WTC11 (cell line): Measurements from ENCODE around the gene LRRC8C. TPM values are rescaled to one million over a fixed set of nuclear protein-coding genes. Genes with fewer than 3 reads are reported as not detected.

Experiments
- ATAC-seq: fragments of 200-7000 bp; cut with Tn5 transposase; 2 replicates; pipeline ENCODE4 v1.10.0; 2021; ENCODE audit warnings: mild to moderate bottlenecking, moderate library complexity
- CTCF ChIA-PET: fragments of 300-600 bp; sonication (Branson Sonifier 250); formaldehyde crosslinking; loops from one replicate; lab custom pipeline; 2021; ENCODE audit warnings: antibody characterized with exemption; lab: Charles Lee
- POLR2A ChIA-PET: fragments of 350-600 bp; sonication (Branson Sonifier 250); formaldehyde crosslinking; loops from one replicate; lab custom pipeline; 2021; ENCODE audit warnings: antibody characterized with exemption; lab: Charles Lee
- DNase-seq: peaks from one replicate; pipeline ENCODE4 v3.0.0; 2021; ENCODE audit warnings: low spot score
- H3K27ac Mint-ChIP-seq: 2 replicates; pipeline ENCODE4 v1.8.0; 2021; ENCODE audit warnings: mixed read lengths
- H3K27me3 Mint-ChIP-seq: 2 replicates; pipeline ENCODE4 v1.8.0; 2021; ENCODE audit warnings: low read depth, mild to moderate bottlenecking, moderate library complexity, mixed read lengths
- H3K36me3 Mint-ChIP-seq: 2 replicates; pipeline ENCODE4 v1.8.0; 2021; ENCODE audit warnings: mixed read lengths
- H3K4me1 Mint-ChIP-seq: 2 replicates; pipeline ENCODE4 v1.8.0; 2022; ENCODE audit warnings: mixed read lengths
- H3K4me3 Mint-ChIP-seq: 2 replicates; pipeline ENCODE4 v1.8.0; 2021; ENCODE audit warnings: mild to moderate bottlenecking, moderate library complexity, mixed read lengths
- H3K9me3 Mint-ChIP-seq: 2 replicates; pipeline ENCODE4 v1.8.0; 2021; ENCODE audit warnings: mixed read lengths
- CREM ChIP-seq: sonication (generic); formaldehyde crosslinking; IDR thresholded peaks from 2 replicates; pipeline ENCODE4 v1.8.1; 2022; ENCODE audit warnings: mild to moderate bottlenecking, missing genetic modification reagents, moderate library complexity
- JAZF1 ChIP-seq: fragments of 250-450 bp; sonication (Bioruptor Pico); IDR thresholded peaks from 2 replicates; pipeline ENCODE4 v1.9.0; 2021; ENCODE audit warnings: moderate library complexity, mild to moderate bottlenecking, inconsistent platforms
- NR1H2 ChIP-seq: sonication (generic); formaldehyde crosslinking; IDR thresholded peaks from 2 replicates; pipeline ENCODE4 v1.9.0; 2021; ENCODE audit warnings: mild to moderate bottlenecking, moderate library complexity, missing genetic modification reagents
- NR2C2 ChIP-seq: sonication (generic); formaldehyde crosslinking; IDR thresholded peaks from 2 replicates; pipeline ENCODE4 v1.8.0; 2022; ENCODE audit warnings: mild to moderate bottlenecking, missing genetic modification reagents
- ZNF416 ChIP-seq: fragments of 250-450 bp; sonication (Bioruptor Pico); IDR thresholded peaks from 2 replicates; pipeline ENCODE4 v1.9.0; 2021; ENCODE audit warnings: mild to moderate bottlenecking, inconsistent platforms
- ZNF671 ChIP-seq: fragments of 250-450 bp; sonication (Bioruptor Pico); IDR thresholded peaks from 2 replicates; pipeline ENCODE4 v1.8.0; 2021; ENCODE audit warnings: mild to moderate bottlenecking
- total RNA-seq: library from RNA; stranded (reverse); gene quantifications from 3 replicates; pipeline ENCODE4 v1.2.3, GENCODE V29; 2021
- TF ChIP-seq, protein P1 (sequence below): sonication (generic); formaldehyde crosslinking; IDR thresholded peaks from 2 replicates; pipeline ENCODE4 v1.8.1; 2023; ENCODE audit warnings: mild to moderate bottlenecking, missing genetic modification reagents
- TF ChIP-seq, protein P2 (sequence below): fragments of 250-450 bp; sonication (Bioruptor Pico); IDR thresholded peaks from 2 replicates; pipeline ENCODE4 v1.9.0; 2021; ENCODE audit warnings: mild to moderate bottlenecking
- TF ChIP-seq, protein P3 (sequence below): sonication (generic); formaldehyde crosslinking; IDR thresholded peaks from 2 replicates; pipeline ENCODE4 v1.8.1; 2023; ENCODE audit warnings: mild to moderate bottlenecking, missing genetic modification reagents, moderate library complexity
- TF ChIP-seq, protein P4 (sequence below): sonication (generic); formaldehyde crosslinking; conservative IDR thresholded peaks from 2 replicates; pipeline ENCODE4 v1.8.1; 2023; ENCODE audit warnings: mild to moderate bottlenecking, low read depth, missing genetic modification reagents, moderate library complexity
- TF ChIP-seq, protein P5 (sequence below): fragments of 250-450 bp; sonication (Bioruptor Pico); conservative IDR thresholded peaks from 2 replicates; pipeline ENCODE4 v1.9.0; 2021; ENCODE audit warnings: mild to moderate bottlenecking
- TF ChIP-seq, protein P6 (sequence below): sonication (generic); formaldehyde crosslinking; IDR thresholded peaks from 2 replicates; pipeline ENCODE4 v1.8.1; 2022; ENCODE audit warnings: low read depth, missing genetic modification reagents, borderline replicate concordance

LRRC8C gene
- total RNA-seq, 1 experiment from 2014 or later = 1.8 TPM

DNA sequence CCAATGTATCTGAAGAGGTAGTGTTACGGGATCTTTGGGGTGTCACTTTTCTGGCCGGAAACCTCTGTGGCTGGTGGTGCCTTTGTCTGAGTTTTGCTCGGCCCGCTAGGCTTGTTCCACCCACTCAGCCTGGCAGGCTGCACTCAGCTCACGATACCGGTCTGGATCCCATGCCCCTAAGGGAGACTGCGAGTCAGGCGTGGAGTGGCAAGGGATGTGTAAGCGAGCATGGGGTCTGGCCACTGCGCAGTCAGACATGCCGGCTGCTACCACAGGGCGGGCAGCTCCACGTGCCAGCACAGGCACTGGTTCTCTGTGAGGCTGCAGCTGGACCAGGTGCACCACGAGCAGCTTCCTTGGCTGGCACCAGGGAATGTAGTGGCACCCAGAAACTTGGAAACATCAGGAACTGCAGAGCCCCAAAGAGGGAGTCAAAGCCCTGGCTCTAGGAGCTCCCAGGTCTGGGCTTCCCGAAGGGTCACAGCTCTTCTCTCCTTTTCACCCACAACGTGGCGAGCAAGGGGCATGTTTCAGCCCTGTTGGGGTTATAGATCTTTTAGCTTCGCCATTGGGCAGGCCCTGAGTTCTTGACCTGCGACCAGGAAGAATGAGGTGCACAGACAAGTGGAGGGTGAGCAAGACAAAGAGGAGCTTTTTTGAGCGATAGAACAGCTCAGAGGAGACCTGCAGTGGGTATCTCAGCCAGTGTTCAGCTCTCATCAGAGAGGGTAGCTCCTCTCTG, 23.8 kb upstream of the LRRC8C start:
- DNase-seq (no peak), ATAC-seq (no peak)
- Mint-ChIP-seq H3K27ac (peak overlapping the region; percentile 78; the same call in 1 of the 2 replicates), H3K4me1 (peaks cover 8% of the 10 kb centered on the region), H3K4me3 (no peak overlapping the region), H3K9me3 (no peaks in the 10 kb centered on the region), H3K36me3 (no peaks in the 10 kb centered on the region), H3K27me3 (no peaks in the 10 kb centered on the region)
- POLR2A ChIA-PET = no interaction called here
- TF ChIP-seq, protein P1, sequence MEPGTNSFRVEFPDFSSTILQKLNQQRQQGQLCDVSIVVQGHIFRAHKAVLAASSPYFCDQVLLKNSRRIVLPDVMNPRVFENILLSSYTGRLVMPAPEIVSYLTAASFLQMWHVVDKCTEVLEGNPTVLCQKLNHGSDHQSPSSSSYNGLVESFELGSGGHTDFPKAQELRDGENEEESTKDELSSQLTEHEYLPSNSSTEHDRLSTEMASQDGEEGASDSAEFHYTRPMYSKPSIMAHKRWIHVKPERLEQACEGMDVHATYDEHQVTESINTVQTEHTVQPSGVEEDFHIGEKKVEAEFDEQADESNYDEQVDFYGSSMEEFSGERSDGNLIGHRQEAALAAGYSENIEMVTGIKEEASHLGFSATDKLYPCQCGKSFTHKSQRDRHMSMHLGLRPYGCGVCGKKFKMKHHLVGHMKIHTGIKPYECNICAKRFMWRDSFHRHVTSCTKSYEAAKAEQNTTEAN = no peak
- TF ChIP-seq, protein P2, sequence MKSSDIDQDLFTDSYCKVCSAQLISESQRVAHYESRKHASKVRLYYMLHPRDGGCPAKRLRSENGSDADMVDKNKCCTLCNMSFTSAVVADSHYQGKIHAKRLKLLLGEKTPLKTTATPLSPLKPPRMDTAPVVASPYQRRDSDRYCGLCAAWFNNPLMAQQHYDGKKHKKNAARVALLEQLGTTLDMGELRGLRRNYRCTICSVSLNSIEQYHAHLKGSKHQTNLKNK (CRISPR knock-in tag) = no peak
- no peak for TF ChIP-seq ZNF671
- TF ChIP-seq ZNF416 (CRISPR knock-in tag) = no peak
- CTCF ChIA-PET = interaction anchor here (3.0 kb wide), 1 partner anchor 154 kb away, joined by 12 read pairs; no protein-coding TSS in a partner anchor

DNA sequence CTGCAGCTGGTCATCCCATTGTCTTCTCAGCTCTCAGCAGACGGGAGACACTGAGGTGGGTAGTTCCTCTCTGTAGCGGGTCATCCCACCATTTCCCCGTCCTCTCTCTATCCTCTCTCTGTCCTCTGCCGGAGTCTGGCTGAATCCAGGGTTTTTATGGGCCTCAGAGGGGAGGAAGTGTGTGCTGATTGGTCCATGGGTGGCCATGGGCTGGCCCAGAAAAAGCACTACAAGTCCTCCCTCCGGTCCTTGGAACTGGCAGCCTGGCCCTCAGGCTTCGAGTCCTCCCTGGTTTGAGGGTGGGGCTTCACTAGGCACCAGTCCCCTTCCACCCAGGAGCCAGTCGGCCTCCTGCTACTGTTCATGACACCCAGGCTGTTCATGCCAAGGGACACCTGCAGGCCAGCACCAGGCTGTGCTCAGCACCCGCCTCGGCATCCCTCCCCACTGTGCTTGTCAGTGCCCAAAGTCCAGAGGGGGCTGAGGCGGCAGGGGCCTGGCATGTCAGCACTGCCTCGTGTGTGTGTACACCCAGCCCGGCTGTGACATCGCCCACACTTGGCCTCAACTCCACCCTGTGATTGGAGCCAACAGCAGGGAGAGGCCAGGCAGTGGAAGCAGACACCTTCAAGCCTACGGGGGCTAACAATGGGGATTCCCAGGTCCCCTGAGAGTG, 23.0 kb upstream of the LRRC8C start:
- TF ChIP-seq, protein P3, sequence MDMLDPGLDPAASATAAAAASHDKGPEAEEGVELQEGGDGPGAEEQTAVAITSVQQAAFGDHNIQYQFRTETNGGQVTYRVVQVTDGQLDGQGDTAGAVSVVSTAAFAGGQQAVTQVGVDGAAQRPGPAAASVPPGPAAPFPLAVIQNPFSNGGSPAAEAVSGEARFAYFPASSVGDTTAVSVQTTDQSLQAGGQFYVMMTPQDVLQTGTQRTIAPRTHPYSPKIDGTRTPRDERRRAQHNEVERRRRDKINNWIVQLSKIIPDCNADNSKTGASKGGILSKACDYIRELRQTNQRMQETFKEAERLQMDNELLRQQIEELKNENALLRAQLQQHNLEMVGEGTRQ (CRISPR knock-in tag) = no peak
- TF ChIP-seq NR2C2 (CRISPR knock-in tag) (no peak), NR1H2 (no peak), JAZF1 (CRISPR knock-in tag) (no peak), CREM (CRISPR knock-in tag) (no peak)
- TF ChIP-seq, protein P4, sequence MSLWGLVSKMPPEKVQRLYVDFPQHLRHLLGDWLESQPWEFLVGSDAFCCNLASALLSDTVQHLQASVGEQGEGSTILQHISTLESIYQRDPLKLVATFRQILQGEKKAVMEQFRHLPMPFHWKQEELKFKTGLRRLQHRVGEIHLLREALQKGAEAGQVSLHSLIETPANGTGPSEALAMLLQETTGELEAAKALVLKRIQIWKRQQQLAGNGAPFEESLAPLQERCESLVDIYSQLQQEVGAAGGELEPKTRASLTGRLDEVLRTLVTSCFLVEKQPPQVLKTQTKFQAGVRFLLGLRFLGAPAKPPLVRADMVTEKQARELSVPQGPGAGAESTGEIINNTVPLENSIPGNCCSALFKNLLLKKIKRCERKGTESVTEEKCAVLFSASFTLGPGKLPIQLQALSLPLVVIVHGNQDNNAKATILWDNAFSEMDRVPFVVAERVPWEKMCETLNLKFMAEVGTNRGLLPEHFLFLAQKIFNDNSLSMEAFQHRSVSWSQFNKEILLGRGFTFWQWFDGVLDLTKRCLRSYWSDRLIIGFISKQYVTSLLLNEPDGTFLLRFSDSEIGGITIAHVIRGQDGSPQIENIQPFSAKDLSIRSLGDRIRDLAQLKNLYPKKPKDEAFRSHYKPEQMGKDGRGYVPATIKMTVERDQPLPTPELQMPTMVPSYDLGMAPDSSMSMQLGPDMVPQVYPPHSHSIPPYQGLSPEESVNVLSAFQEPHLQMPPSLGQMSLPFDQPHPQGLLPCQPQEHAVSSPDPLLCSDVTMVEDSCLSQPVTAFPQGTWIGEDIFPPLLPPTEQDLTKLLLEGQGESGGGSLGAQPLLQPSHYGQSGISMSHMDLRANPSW (CRISPR knock-in tag) = no peak
- TF ChIP-seq, protein P5, sequence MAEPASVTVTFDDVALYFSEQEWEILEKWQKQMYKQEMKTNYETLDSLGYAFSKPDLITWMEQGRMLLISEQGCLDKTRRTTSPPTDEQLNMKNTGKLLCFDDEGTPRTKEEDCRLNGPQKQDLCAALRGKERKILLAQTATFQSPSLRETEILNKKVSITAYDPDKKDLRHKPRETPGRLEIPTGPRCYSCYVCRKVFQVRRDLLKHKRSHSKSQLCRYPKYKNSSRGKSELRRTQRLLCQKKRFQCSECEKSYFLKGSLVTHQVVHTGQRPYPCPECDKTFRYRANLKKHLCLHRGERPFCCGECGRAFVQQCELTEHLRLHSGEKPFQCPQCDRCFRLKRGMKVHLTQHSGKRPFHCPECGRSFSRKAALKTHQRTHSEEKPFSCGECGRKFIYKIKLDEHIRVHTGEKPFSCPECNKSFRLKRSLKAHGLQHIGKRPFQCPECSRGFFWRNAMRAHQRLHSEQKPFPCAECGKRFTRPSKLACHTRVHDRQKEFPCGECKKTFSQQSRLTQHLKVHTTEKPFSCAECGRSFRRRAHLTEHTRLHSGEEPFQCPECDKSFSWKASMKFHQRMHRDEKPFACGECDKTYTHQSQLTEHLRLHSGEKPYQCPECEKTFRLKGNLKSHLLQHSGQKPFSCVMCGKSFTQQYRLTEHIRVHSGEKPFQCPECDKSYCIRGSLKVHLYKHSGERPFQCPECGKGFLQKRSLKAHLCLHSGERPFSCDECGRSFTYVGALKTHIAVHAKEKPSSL (CRISPR knock-in tag) = no peak
- TF ChIP-seq, protein P6, sequence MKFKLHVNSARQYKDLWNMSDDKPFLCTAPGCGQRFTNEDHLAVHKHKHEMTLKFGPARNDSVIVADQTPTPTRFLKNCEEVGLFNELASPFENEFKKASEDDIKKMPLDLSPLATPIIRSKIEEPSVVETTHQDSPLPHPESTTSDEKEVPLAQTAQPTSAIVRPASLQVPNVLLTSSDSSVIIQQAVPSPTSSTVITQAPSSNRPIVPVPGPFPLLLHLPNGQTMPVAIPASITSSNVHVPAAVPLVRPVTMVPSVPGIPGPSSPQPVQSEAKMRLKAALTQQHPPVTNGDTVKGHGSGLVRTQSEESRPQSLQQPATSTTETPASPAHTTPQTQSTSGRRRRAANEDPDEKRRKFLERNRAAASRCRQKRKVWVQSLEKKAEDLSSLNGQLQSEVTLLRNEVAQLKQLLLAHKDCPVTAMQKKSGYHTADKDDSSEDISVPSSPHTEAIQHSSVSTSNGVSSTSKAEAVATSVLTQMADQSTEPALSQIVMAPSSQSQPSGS (CRISPR knock-in tag) = no peak
- Mint-ChIP-seq H3K27ac (no peak overlapping the region), H3K9me3 (no peaks in the 10 kb centered on the region), H3K4me3 (no peak overlapping the region), H3K27me3 (no peaks in the 10 kb centered on the region), H3K36me3 (no peaks in the 10 kb centered on the region), H3K4me1 (peaks cover 8% of the 10 kb centered on the region)
- ATAC-seq (peak; percentile 57), DNase-seq (no peak)
- CTCF ChIA-PET = interaction anchor here (3.0 kb wide), 1 partner anchor 153 kb away, joined by 12 read pairs; no protein-coding TSS in a partner anchor
- POLR2A ChIA-PET = no interaction called here
